ENCODE data around the gene GYPA. TPM values are rescaled to one million over a fixed set of nuclear protein-coding genes. Genes with fewer than 3 reads are reported as not detected.
"Not testable (repeated sequence)": the region's sequence is repeated elsewhere in the genome, so short reads cannot be mapped to it uniquely, and the experiment has no call there.

The GYPA gene
- total and polyA plus RNA-seq, 12 donors = 1.3 to 6.2 TPM; not detected in 10

DNA sequence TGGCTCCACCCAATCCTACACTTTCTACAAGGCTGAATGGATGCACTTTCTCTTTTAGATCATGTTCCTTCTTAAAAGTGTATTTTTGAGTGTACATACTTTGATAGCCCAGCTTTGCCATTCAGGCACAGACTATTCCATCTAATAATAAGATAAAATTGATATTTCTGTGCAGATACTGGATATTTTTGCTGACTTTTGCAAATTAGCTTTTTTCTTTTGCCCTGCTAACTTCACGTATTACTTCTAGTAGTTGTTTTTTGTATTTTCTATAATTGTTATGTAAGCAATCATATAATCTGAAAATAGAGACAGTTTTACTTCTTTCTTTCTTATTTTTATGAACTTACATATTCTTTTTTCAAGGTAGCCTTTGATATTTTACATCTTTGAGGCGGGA lies 13.5 kb upstream of the GYPA start:
- no peaks in the 10 kb centered on the region for H3K36me3 ChIP-seq (replicated peaks in 1 of 2)
- H3K9me3 ChIP-seq (replicated peaks in 1 of 3) = no peaks in the 10 kb centered on the region
- intact Hi-C loops (cut with DNase I) = no loop called here
- TF ChIP-seq POLR2A (IDR thresholded peaks at IDR 0.05) (no peak), CTCF (IDR thresholded peaks at IDR 0.05) (no peak)
- H3K27me3 ChIP-seq = no peaks in the 10 kb centered on the region
- H3K4me3 ChIP-seq = no peak overlapping the region
- H3K4me1 ChIP-seq (replicated peaks in 1 of 2) = no peaks in the 10 kb centered on the region
- no peak overlapping the region for H3K27ac ChIP-seq
- DNase-seq = no peak
- 81 to 92% (median 88%) methylated on average over 2 of the region's 2 CpGs for WGBS, 4 donors

DNA sequence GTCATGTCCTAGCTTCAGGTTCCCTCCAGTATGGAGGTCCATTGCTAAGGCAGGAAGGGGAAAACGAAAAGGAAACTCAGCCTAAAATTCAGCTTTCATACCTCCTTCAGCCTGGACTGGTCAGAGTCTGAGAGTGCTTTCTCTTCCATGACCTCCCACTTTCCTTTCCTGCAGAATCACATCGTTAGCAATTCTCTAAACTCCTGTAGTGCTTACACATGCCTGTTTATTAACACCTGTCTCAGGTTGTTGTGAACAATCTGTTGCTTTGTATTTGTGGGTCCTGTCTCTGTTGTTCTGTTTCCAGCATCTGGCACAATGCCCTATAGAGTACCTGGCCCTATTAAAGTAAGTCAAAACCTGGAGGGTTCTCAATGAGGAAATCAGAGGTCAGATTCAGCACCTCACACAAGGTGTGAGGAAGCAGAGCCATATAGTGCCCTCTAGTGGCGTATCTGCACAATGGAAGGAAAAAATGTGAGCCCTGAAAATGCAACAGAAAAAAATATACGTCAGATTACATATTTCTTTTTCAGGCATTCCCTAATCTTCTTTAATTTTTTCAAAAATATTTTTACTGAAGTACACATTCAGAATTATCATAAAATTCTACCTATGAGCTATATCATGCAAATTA lies 2.3 kb upstream of the GYPA start:
- intact Hi-C loops (cut with DNase I) = not testable (repeated sequence)
- 41 to 47% (median 44%) methylated on average over 4 of the region's 4 CpGs for WGBS, 4 donors
- peak in 2 of 7 donors; percentile 16 to 24 for DNase-seq

GRCh38 chr4:144141493-144141892 lies 975 bp upstream of the GYPA start:
- no peak for TF ChIP-seq POLR2A (IDR thresholded peaks at IDR 0.05)
- TF ChIP-seq CTCF (IDR thresholded peaks at IDR 0.05) = no peak
- no peak overlapping the region for H3K27ac ChIP-seq
- 73 to 92% (median 78%) methylated on average over 2 of the region's 2 CpGs for WGBS, 4 donors
- H3K4me3 ChIP-seq = no peak overlapping the region
- intact Hi-C loops (cut with DNase I) = no loop called here
- DNase-seq = no peak
- no peaks in the 10 kb centered on the region for H3K36me3 ChIP-seq (replicated peaks in 1 of 2)
- H3K9me3 ChIP-seq (replicated peaks in 1 of 3) = no peaks in the 10 kb centered on the region
- no peaks in the 10 kb centered on the region for H3K4me1 ChIP-seq (replicated peaks in 1 of 2)
- no peaks in the 10 kb centered on the region for H3K27me3 ChIP-seq

More for the DNA sequence above, 2.3 kb upstream of the GYPA start:
- H3K9me3 ChIP-seq (replicated peaks in 1 of 3); H3K27me3 ChIP-seq; H3K36me3 ChIP-seq (replicated peaks in 1 of 2); H3K4me3 ChIP-seq; H3K27ac ChIP-seq; H3K4me1 ChIP-seq (replicated peaks in 1 of 2): not testable (repeated sequence)
- TF ChIP-seq CTCF (IDR thresholded peaks at IDR 0.05) = peak in 5 of 6 experiments; percentile 42 to 65 (median 43)

- intact Hi-C loops (cut with DNase I); H3K9me3 ChIP-seq (replicated peaks in 1 of 3); DNase-seq; H3K4me1 ChIP-seq (replicated peaks in 1 of 2); H3K36me3 ChIP-seq (replicated peaks in 1 of 2); H3K27ac ChIP-seq; H3K4me3 ChIP-seq; H3K27me3 ChIP-seq: not testable (repeated sequence)
- WGBS, 4 donors = 81 to 88% (median 84%) methylated on average over 4 of the region's 4 CpGs
Observed at GRCh38 chr4:144139991-144140390, 527 bp downstream of the GYPA start.

DNA sequence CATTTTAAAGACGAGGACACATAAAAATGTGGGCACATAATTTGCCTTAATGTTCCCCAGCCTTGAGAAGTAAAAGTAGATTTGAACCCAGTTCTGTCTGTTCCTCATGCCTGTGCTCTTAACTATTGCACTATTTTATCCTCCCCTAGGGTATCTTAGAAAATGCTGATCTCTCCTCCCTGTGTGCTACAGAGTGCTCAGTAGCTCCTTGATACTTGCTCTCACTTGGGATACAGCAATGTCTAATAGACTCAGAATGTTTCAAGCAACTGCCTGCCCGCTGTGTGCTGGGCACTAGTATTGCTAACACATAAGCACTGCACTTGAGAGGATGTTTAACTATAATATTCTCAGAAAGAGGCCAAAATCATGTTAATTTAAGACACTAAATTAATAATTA lies 971 bp downstream of the GYPA start:
- H3K4me1 ChIP-seq (replicated peaks in 1 of 2); DNase-seq; H3K27ac ChIP-seq; intact Hi-C loops (cut with DNase I); H3K4me3 ChIP-seq; H3K36me3 ChIP-seq (replicated peaks in 1 of 2); H3K9me3 ChIP-seq (replicated peaks in 1 of 3); H3K27me3 ChIP-seq: not testable (repeated sequence)
- 83 to 91% (median 86%) methylated on average over 2 of the region's 2 CpGs for WGBS, 4 donors

- 78 to 93% (median 88%) methylated on average over 4 of the region's 4 CpGs for WGBS, 4 donors
- H3K27ac ChIP-seq; H3K9me3 ChIP-seq (replicated peaks in 1 of 3); DNase-seq; H3K36me3 ChIP-seq (replicated peaks in 1 of 2); H3K4me1 ChIP-seq (replicated peaks in 1 of 2); H3K27me3 ChIP-seq; intact Hi-C loops (cut with DNase I); H3K4me3 ChIP-seq: not testable (repeated sequence)
Observed at GRCh38 chr4:144138239-144138638, 2.3 kb downstream of the GYPA start.

DNA sequence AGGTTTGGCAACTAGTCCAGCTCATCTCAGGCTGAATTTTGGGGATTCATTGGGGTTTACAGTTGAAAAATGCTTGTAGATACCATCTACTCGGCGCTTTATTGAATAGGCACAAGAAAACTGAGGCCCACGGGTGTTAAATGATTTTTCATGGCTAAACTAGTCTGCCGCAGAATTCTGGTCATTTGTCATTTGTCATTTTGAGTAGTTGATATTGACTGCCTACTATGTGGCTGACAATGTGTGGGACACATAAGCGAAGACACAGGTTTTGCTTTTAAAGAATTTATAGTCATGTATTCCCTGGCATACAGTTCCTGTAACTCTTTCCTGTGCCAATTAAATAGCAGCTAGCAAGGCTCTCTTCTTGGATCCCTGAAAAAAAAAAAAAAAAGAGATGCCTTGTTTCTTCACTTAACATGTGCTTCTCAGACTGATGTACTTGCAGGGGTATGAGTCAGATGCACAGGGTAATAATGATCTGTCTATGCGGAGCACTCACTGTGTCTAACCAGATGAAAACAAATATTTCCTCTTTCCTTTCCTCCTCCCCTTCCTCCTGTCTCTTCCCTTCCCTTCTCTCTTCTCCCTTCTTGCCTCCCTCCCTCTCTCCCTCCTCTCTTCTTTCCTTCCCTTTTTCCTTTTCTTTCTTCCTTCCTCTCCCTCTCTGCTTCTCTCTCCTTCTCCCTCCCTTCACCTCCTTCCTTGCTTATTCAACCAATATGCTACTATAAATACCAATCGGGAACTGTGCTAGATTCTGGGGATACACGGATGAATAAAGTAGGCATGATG lies 3.2 kb downstream of the GYPA start:
- H3K9me3 ChIP-seq (replicated peaks in 1 of 3); H3K4me3 ChIP-seq; DNase-seq; H3K27ac ChIP-seq; intact Hi-C loops (cut with DNase I); H3K36me3 ChIP-seq (replicated peaks in 1 of 2); H3K27me3 ChIP-seq; H3K4me1 ChIP-seq (replicated peaks in 1 of 2): not testable (repeated sequence)
- WGBS, 4 donors = 81 to 85% (median 82%) methylated on average over 8 of the region's 8 CpGs

GRCh38 chr4:144136189-144136588 lies 4.3 kb downstream of the GYPA start:
- H3K4me3 ChIP-seq; H3K27me3 ChIP-seq; H3K27ac ChIP-seq; H3K36me3 ChIP-seq (replicated peaks in 1 of 2); H3K4me1 ChIP-seq (replicated peaks in 1 of 2); H3K9me3 ChIP-seq (replicated peaks in 1 of 3); DNase-seq; intact Hi-C loops (cut with DNase I): not testable (repeated sequence)
- 84 to 90% (median 86%) methylated on average over 4 of the region's 4 CpGs for WGBS, 4 donors

All from adrenal gland (tissue), 12 donors.